GM10266 (cell line): ENCODE data around the gene MRPS27.

Experiments used
- DNase-seq: peaks from one replicate; pipeline ENCODE4 v3.0.0; 2012; ENCODE audit errors: extremely low spot score
- TF ChIP-seq, protein P1 (sequence below): IDR thresholded peaks from 2 replicates; pipeline ENCODE4 v1.5.1; 2012; ENCODE audit warnings: mild to moderate bottlenecking, low read depth; ENCODE audit not compliant: control insufficient read depth, insufficient read depth; ENCODE audit errors: missing control alignments

Gene MRPS27

DNA sequence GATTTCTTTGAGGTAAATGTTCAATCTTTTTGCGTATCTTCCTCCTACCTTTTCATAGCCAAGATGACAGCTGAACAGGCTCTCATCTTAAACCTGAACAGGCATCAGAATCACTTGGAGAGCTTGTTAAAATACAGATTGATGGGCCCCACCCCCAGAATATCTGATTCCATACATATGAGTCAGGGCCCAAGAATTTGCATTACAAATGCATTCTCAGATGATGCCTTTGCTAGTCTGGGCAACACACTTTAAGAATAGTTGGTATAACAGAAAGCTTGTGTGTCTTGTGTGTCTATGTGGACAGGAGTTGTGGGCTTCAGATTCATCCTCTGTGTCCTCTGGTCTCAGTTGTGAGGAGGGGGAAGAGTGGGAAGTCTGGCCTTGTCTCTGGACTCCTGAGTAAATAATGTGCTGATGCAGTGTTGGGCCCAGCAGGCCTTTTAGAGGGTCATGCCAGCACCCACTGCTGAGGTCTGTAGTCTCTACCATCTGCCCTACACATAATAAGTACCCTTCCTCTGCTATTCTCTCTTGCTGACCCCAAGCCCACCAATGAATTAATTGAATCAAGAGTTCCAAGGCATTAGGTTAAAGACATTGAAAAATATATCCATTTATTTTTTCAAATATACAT, 43.2 kb upstream of the MRPS27 start:
- no peak for DNase-seq
- TF ChIP-seq, protein P1, sequence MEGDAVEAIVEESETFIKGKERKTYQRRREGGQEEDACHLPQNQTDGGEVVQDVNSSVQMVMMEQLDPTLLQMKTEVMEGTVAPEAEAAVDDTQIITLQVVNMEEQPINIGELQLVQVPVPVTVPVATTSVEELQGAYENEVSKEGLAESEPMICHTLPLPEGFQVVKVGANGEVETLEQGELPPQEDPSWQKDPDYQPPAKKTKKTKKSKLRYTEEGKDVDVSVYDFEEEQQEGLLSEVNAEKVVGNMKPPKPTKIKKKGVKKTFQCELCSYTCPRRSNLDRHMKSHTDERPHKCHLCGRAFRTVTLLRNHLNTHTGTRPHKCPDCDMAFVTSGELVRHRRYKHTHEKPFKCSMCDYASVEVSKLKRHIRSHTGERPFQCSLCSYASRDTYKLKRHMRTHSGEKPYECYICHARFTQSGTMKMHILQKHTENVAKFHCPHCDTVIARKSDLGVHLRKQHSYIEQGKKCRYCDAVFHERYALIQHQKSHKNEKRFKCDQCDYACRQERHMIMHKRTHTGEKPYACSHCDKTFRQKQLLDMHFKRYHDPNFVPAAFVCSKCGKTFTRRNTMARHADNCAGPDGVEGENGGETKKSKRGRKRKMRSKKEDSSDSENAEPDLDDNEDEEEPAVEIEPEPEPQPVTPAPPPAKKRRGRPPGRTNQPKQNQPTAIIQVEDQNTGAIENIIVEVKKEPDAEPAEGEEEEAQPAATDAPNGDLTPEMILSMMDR = no peak

DNA sequence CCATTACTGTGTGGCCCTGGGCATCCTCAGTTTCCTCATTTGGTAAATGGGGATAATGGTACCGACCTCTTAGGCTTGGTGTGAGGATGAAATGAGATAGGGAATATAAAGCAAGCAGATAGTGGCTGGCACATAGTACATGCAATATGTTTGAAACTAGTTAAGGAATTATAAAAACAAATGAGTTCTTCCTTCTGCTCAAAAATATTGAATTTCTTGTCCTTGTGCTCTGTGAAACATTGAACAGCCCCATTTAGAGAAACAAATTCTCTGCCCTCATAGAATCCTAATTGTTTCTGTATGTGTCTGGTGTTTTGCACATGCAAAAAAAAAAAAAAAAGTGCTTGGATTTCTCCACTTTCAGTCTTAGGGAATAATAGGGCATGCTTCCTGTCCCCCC, 39.8 kb upstream of the MRPS27 start:
- DNase-seq = no peak
- TF ChIP-seq, protein P1 = no peak

DNA sequence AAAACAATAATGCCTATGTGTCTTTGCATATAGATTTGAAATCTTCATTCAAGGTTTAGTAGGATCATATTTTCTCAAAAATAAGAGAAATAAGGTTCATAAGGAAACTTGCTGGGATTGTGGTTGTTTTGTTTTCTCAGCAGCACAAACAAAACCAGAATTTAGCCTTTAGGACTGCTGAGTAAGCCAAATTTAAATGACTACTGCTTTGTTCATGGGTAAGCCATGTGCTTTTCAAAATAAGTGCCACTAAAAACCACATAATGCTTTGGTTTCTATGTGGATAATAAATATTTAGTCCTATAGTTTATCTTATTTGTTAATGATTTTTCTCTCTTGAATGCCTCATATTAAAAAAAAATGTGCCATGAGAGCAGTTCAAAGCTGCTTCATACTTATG, 38.9 kb upstream of the MRPS27 start:
- TF ChIP-seq, protein P1 = no peak

DNA sequence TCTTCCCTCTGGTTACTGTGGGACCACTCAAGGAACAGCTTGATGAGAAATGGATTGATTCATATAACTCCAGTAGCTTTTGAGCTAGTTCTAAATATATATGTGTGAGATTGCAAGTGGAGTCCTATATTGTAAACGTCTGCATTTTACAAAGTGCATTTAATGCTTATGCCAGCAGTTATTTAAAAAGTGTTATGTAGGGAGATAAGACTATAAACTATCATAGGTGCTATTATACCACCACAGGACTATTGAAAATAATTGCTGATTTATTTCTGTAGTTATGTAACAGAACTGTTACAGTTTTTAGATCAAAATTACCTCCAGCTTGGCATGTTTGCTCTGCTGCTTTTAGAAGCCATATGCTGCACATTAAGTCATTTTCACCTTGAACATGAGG, 36.3 kb upstream of the MRPS27 start:
- TF ChIP-seq, protein P1 = no peak
- DNase-seq = no peak

More for the DNA sequence above, 38.9 kb upstream of the MRPS27 start:
- no peak for DNase-seq

DNA sequence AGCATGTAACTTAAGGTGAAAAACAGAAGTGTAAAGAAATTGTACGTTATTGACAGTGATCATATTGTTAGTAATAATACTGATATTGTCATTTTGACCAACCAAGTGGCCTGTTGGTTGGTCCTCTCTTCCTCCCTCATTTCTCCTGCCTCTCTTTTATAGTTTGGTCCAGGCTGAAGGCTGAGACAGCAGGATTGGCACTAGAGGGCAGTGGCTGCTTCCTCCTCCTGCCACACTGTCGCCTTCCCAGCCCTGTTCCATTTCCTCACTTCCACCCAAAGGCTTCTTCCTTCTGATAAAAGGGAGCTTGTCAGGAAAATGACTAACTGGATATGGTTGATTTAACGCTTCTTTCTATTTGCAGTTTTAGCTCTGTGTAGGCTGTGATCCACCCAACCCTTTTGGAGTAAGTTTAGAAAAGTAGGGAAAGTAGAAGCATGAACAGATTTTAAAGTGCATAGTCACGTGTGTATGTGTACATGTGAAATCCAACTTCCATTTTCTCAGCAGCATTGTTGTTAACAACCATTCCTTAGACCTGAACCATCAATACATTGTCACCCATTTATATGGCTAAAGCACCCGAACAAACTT, 35.8 kb upstream of the MRPS27 start:
- no peak for DNase-seq

DNA sequence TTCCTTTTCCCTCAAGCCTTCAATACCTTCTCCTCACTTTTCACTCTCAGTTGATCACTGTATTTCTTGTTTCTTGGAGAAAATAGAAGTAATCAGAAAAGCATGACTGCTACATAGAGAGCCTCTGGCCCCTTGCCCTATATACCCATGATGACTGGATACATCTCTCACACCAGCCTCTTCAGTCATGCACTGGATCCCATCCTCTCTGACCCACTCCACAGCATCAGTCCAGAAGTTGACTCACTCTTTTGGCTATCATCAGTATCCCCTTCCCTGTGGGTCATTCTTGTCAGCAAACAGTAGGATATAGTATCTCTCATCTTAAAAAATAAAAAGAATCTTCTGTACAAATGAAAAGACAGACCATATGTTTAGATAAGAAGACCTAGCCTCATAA, 33.0 kb upstream of the MRPS27 start:
- TF ChIP-seq, protein P1 = no peak
- no peak for DNase-seq

More for the DNA sequence above, 35.8 kb upstream of the MRPS27 start:
- TF ChIP-seq, protein P1 = peak; percentile 34

DNA sequence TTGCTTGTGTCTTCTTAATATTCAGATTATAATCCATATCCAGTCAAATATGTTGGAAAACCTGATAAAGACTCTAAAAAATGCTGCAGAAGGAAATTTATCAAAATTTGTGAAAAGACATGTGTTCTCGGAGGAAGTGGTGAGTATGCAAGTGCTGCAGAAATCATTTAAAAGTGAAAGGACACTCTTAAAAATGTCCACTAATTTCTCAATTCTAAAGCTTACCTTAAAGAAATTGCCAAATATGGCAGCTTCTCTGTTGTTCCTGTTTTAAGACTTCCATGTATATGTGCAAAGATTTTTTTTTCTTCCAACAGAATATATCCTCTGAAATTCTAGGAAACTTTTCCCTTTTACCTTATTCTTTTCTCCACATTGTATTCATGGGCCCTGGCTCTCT, 32.6 kb upstream of the MRPS27 start:
- no peak for DNase-seq
- TF ChIP-seq, protein P1 = no peak
